ENCODE measurements around the gene CISTR. TPM values are rescaled to one million over a fixed set of nuclear protein-coding genes. Genes with fewer than 3 reads are reported as not detected.
"Not testable (repeated sequence)": the region's sequence is repeated elsewhere in the genome, so short reads cannot be mapped to it uniquely, and the experiment has no call there.

The CISTR gene
- total RNA-seq, 1 experiment from 2014 or later, result not detected

- not testable (repeated sequence) for DNase-seq (ENCODE audit: low read depth)
These were observed 11.0 kb upstream of the CISTR start for GRCh38 chr12:53762793-53763192.

- DNase-seq (ENCODE audit: low read depth), result peak; percentile 30
These were observed 9.5 kb upstream of the CISTR start for GRCh38 chr12:53761306-53761705.

- DNase-seq (ENCODE audit: low read depth), result peak; percentile 8
These were observed 7.5 kb upstream of the CISTR start for GRCh38 chr12:53759261-53759660.

GRCh38 chr12:53758730-53759103 lies 6.9 kb upstream of the CISTR start:
- no peak for DNase-seq (ENCODE audit: low read depth)

- no peak for DNase-seq (ENCODE audit: low read depth)
These were observed 6.4 kb upstream of the CISTR start for GRCh38 chr12:53758081-53758729.

- peak; percentile 54 for DNase-seq (ENCODE audit: low read depth)
These were observed 5.5 kb upstream of the CISTR start for GRCh38 chr12:53757101-53757770.

GRCh38 chr12:53756300-53757100 lies 4.7 kb upstream of the CISTR start:
- no peak for DNase-seq (ENCODE audit: low read depth)

GRCh38 chr12:53755893-53756292 lies 4.1 kb upstream of the CISTR start:
- no peak for DNase-seq (ENCODE audit: low read depth)

GRCh38 chr12:53755451-53755891 lies 3.7 kb upstream of the CISTR start:
- DNase-seq (ENCODE audit: low read depth), result no peak

- peak; percentile 29 for DNase-seq (ENCODE audit: low read depth)
These were observed 3.0 kb upstream of the CISTR start for GRCh38 chr12:53754633-53755264.

- no peak for DNase-seq (ENCODE audit: low read depth)
These were observed 2.4 kb upstream of the CISTR start for GRCh38 chr12:53754188-53754585.

GRCh38 chr12:53752621-53753020 lies 842 bp upstream of the CISTR start:
- no peak for DNase-seq (ENCODE audit: low read depth)

GRCh38 chr12:53752192-53752601 lies 418 bp upstream of the CISTR start:
- no peak for DNase-seq (ENCODE audit: low read depth)

- peak; percentile 14 for DNase-seq (ENCODE audit: low read depth)
These were observed 905 bp downstream of the CISTR start for GRCh38 chr12:53750812-53751335.

- DNase-seq (ENCODE audit: low read depth), result no peak
These were observed 1.6 kb downstream of the CISTR start for GRCh38 chr12:53749986-53750811.

GRCh38 chr12:53748072-53748840 lies 3.5 kb downstream of the CISTR start:
- DNase-seq (ENCODE audit: low read depth), result no peak

GRCh38 chr12:53747095-53747494 lies 4.7 kb downstream of the CISTR start:
- DNase-seq (ENCODE audit: low read depth), result no peak

GRCh38 chr12:53746592-53747092 lies 5.1 kb downstream of the CISTR start:
- peak; percentile 78 for DNase-seq (ENCODE audit: low read depth)

GRCh38 chr12:53744751-53745150 lies 7.0 kb downstream of the CISTR start:
- DNase-seq (ENCODE audit: low read depth), result no peak

GRCh38 chr12:53744130-53744441 lies 7.7 kb downstream of the CISTR start:
- no peak for DNase-seq (ENCODE audit: low read depth)

Data from RPMI7951 (cell line).